Measurements from ENCODE around the gene SUPT7L.

The SUPT7L gene

GRCh38 chr2:27624943-27625342 is 38.5 kb downstream of the SUPT7L start:
- Histone ChIP-seq H3K36me3 (peaks cover 17 to 49% (median 41%) of the 10 kb centered on the region in 3 donors), H3K27me3 (no peaks in the 10 kb centered on the region), H3K4me1 (peaks cover 0 to 18% (median 13%) of the 10 kb centered on the region in 4 donors), H3K9me3 (no peaks in the 10 kb centered on the region), H3K4me3 (no peak overlapping the region), H3K27ac (no peak overlapping the region)
- no peak for TF ChIP-seq CTCF (IDR thresholded peaks at IDR 0.05)
- DNase-seq, result no peak
- intact Hi-C loops (cut with DNase I; ENCODE audit: low total_unique reads), result no loop called here

- intact Hi-C loops (cut with DNase I; ENCODE audit: low total_unique reads), result no loop called here
- H3K36me3 ChIP-seq, result peaks cover 31 to 66% (median 54%) of the 10 kb centered on the region in 3 donors
- no peak for TF ChIP-seq CTCF (IDR thresholded peaks at IDR 0.05)
- H3K4me3 ChIP-seq, result no peak overlapping the region
- no peak for DNase-seq
- peaks cover 0 to 5% (median 5%) of the 10 kb centered on the region in 4 donors for H3K4me1 ChIP-seq
- H3K27me3 ChIP-seq, result no peaks in the 10 kb centered on the region
- no peak overlapping the region for H3K27ac ChIP-seq
- no peaks in the 10 kb centered on the region for H3K9me3 ChIP-seq
Observed at GRCh38 chr2:27622921-27623384, 40.5 kb downstream of the SUPT7L start.

- Histone ChIP-seq H3K4me1 (no peaks in the 10 kb centered on the region), H3K27me3 (no peaks in the 10 kb centered on the region), H3K9me3 (no peaks in the 10 kb centered on the region), H3K27ac (no peak overlapping the region), H3K36me3 (peaks cover 46 to 80% (median 68%) of the 10 kb centered on the region in 3 donors), H3K4me3 (no peak overlapping the region)
- DNase-seq, result no peak
- intact Hi-C loops (cut with DNase I; ENCODE audit: low total_unique reads), result no loop called here
- TF ChIP-seq CTCF (IDR thresholded peaks at IDR 0.05), result no peak
Observed at GRCh38 chr2:27621524-27621923, 41.9 kb downstream of the SUPT7L start.

GRCh38 chr2:27615316-27615715 is 48.1 kb downstream of the SUPT7L start:
- Histone ChIP-seq H3K27me3 (no peaks in the 10 kb centered on the region), H3K9me3 (no peaks in the 10 kb centered on the region), H3K27ac (no peak overlapping the region), H3K4me3 (no peak overlapping the region), H3K4me1 (no peaks in the 10 kb centered on the region), H3K36me3 (peaks cover 59 to 72% (median 64%) of the 10 kb centered on the region in 3 donors)
- TF ChIP-seq CTCF (IDR thresholded peaks at IDR 0.05), result no peak
- intact Hi-C loops (cut with DNase I; ENCODE audit: low total_unique reads), result no loop called here
- DNase-seq, result no peak

- Histone ChIP-seq H3K27ac (no peak overlapping the region), H3K4me3 (no peak overlapping the region), H3K36me3 (peaks cover 63 to 73% (median 67%) of the 10 kb centered on the region in 3 donors), H3K27me3 (no peaks in the 10 kb centered on the region), H3K4me1 (no peaks in the 10 kb centered on the region), H3K9me3 (no peaks in the 10 kb centered on the region)
- intact Hi-C loops (cut with DNase I; ENCODE audit: low total_unique reads), result no loop called here
- no peak for TF ChIP-seq CTCF (IDR thresholded peaks at IDR 0.05)
- no peak for DNase-seq
Observed at GRCh38 chr2:27613985-27614384, 49.4 kb downstream of the SUPT7L start.

- intact Hi-C loops (cut with DNase I; ENCODE audit: low total_unique reads), result no loop called here
- TF ChIP-seq CTCF (IDR thresholded peaks at IDR 0.05), result no peak
- no peak for DNase-seq
- no peaks in the 10 kb centered on the region for H3K9me3 ChIP-seq
- H3K36me3 ChIP-seq, result peaks cover 73 to 86% (median 75%) of the 10 kb centered on the region in 3 donors
- no peak overlapping the region for H3K4me3 ChIP-seq
- H3K4me1 ChIP-seq, result no peaks in the 10 kb centered on the region
- no peak overlapping the region for H3K27ac ChIP-seq
- H3K27me3 ChIP-seq, result no peaks in the 10 kb centered on the region
Observed at GRCh38 chr2:27606611-27607010, 56.8 kb downstream of the SUPT7L start.
